H9 (cell line): ENCODE results near the gene LIN9. TPM values are rescaled to one million over a fixed set of nuclear protein-coding genes. Genes with fewer than 3 reads are reported as not detected.

ENCODE experiments used
- DNase-seq: peaks from one replicate; pipeline ENCODE4 v3.0.0-alpha.2; 2017
- H2AFZ ChIP-seq: one replicate; pipeline ENCODE4 v1.6.1; 2013; ENCODE audit warnings: mild to moderate bottlenecking, low read length, control low read depth, moderate library complexity
- H2AK5ac ChIP-seq: 2 replicates; pipeline ENCODE4 v1.6.1; 2013; ENCODE audit warnings: low read length, control low read depth, mixed read lengths; ENCODE audit not compliant: insufficient read length
- H2BK120ac ChIP-seq: one replicate; pipeline ENCODE4 v1.6.1; 2013; ENCODE audit warnings: low read depth, mild to moderate bottlenecking, low read length, control low read depth, inconsistent platforms; ENCODE audit not compliant: poor library complexity, severe bottlenecking
- H2BK12ac ChIP-seq: 2 replicates; pipeline ENCODE4 v1.6.1; 2013; ENCODE audit warnings: low read length, control low read depth, mixed read lengths, low read depth; ENCODE audit not compliant: insufficient read length
- H2BK15ac ChIP-seq: 2 replicates; pipeline ENCODE4 v1.6.1; 2013; ENCODE audit warnings: low read depth, low read length, control low read depth
- H2BK20ac ChIP-seq: one replicate; pipeline ENCODE4 v1.6.1; 2013; ENCODE audit warnings: low read depth, mild to moderate bottlenecking, low read length, control low read depth, inconsistent platforms; ENCODE audit not compliant: poor library complexity, severe bottlenecking
- H2BK5ac ChIP-seq: 2 replicates; pipeline ENCODE4 v1.6.1; 2013; ENCODE audit warnings: low read length, control low read depth, mixed read lengths; ENCODE audit not compliant: insufficient read length
- H3K14ac ChIP-seq: 2 replicates; pipeline ENCODE4 v1.6.1; 2013; ENCODE audit warnings: low read length, control low read depth; ENCODE audit not compliant: insufficient read depth
- H3K18ac ChIP-seq: 2 replicates; pipeline ENCODE4 v1.6.1; 2013; ENCODE audit warnings: low read depth, mild to moderate bottlenecking, mixed read lengths, low read length, control low read depth; ENCODE audit not compliant: insufficient read length
- H3K23ac ChIP-seq: 2 replicates; pipeline ENCODE4 v1.6.1; 2013; ENCODE audit warnings: low read length, control low read depth, mixed read lengths, low read depth; ENCODE audit not compliant: insufficient read length
- H3K23me2 ChIP-seq: 2 replicates; pipeline ENCODE4 v1.6.1; 2013; ENCODE audit warnings: low read depth, mild to moderate bottlenecking, mixed read lengths, low read length, control low read depth; ENCODE audit not compliant: insufficient read length, poor library complexity, severe bottlenecking
- H3K27ac ChIP-seq: 2 replicates; pipeline ENCODE4 v1.5.1; 2013; ENCODE audit warnings: low read length, control low read depth, mixed read lengths, low read depth; ENCODE audit not compliant: insufficient read length
- H3K27me3 ChIP-seq: 2 replicates; pipeline ENCODE4 v1.6.1; 2013; ENCODE audit warnings: low read length, control low read depth, inconsistent platforms; ENCODE audit not compliant: insufficient read depth
- H3K4ac ChIP-seq: 2 replicates; pipeline ENCODE4 v1.6.1; 2013; ENCODE audit warnings: low read depth, mild to moderate bottlenecking, control low read depth, inconsistent platforms, low read length, moderate library complexity
- H3K4me1 ChIP-seq: 2 replicates; pipeline ENCODE4 v1.6.1; 2013; ENCODE audit warnings: low read length, control low read depth, inconsistent platforms; ENCODE audit not compliant: insufficient read depth
- H3K4me2 ChIP-seq: 2 replicates; pipeline ENCODE4 v1.6.1; 2013; ENCODE audit warnings: low read length, control low read depth, mixed read lengths; ENCODE audit not compliant: insufficient read length, insufficient read depth
- H3K56ac ChIP-seq: 2 replicates; pipeline ENCODE4 v1.6.1; 2013; ENCODE audit warnings: low read depth, mild to moderate bottlenecking, mixed read lengths, low read length, control low read depth; ENCODE audit not compliant: insufficient read length
- H3K79me1 ChIP-seq: 2 replicates; pipeline ENCODE4 v1.6.1; 2013; ENCODE audit warnings: low read depth, mild to moderate bottlenecking, moderate library complexity, low read length, control low read depth, inconsistent platforms; ENCODE audit not compliant: insufficient read depth, poor library complexity, severe bottlenecking
- H3K79me2 ChIP-seq: 2 replicates; pipeline ENCODE4 v1.6.1; 2013; ENCODE audit warnings: low read length, control low read depth, inconsistent platforms; ENCODE audit not compliant: insufficient read depth
- H3K9ac ChIP-seq: 2 replicates; pipeline ENCODE4 v1.6.1; 2013; ENCODE audit warnings: low read length, control low read depth, mixed read lengths; ENCODE audit not compliant: insufficient read length; ENCODE audit errors: extremely low read depth
- H3K9me3 ChIP-seq: one replicate; pipeline ENCODE4 v1.6.1; 2013; ENCODE audit warnings: low read depth, low read length, inconsistent platforms; ENCODE audit not compliant: control insufficient read depth
- H3T11ph ChIP-seq: one replicate; pipeline ENCODE4 v1.6.1; 2013; ENCODE audit warnings: mild to moderate bottlenecking, low read length, control low read depth, inconsistent platforms
- H4K20me1 ChIP-seq: one replicate; pipeline ENCODE4 v1.6.1; 2013; ENCODE audit not compliant: control insufficient read depth, insufficient read length, insufficient read depth
- H4K5ac ChIP-seq: 2 replicates; pipeline ENCODE4 v1.6.1; 2013; ENCODE audit warnings: low read depth, mild to moderate bottlenecking, mixed read lengths, low read length, control low read depth; ENCODE audit not compliant: insufficient read length
- H4K8ac ChIP-seq: replicated peaks from 2 replicates; pipeline ENCODE4 v1.6.1; 2013; ENCODE audit warnings: low read length, control low read depth, mixed read lengths, low read depth; ENCODE audit not compliant: insufficient read length
- H4K91ac ChIP-seq: 2 replicates; pipeline ENCODE4 v1.6.1; 2013; ENCODE audit warnings: low read depth, mild to moderate bottlenecking, moderate library complexity, mixed read lengths, low read length, control low read depth; ENCODE audit not compliant: insufficient read length
- H3K27ac Mint-ChIP-seq, 3 experiments: 2 replicates in 2 of 3; 3 replicates in 1 of 3; pipeline ENCODE4 v1.8.0; 2020 to 2021; ENCODE audit warnings: mixed read lengths in 3 of 3, mild to moderate bottlenecking in 1 of 3, moderate library complexity in 1 of 3
- H3K27me3 Mint-ChIP-seq: 2 replicates; pipeline ENCODE4 v1.8.0; 2021; ENCODE audit warnings: low read depth, mild to moderate bottlenecking, moderate library complexity, mixed read lengths
- H3K36me3 Mint-ChIP-seq, 3 experiments: 2 replicates in 2 of 3; 3 replicates in 1 of 3; pipeline ENCODE4 v1.8.0; 2020 to 2021; ENCODE audit warnings: low read depth in 3 of 3, mixed read lengths in 3 of 3; ENCODE audit not compliant: insufficient read depth in 1 of 3
- H3K4me1 Mint-ChIP-seq, 2 experiments: 2 replicates each; pipeline ENCODE4 v1.8.0; 2020; ENCODE audit warnings: mixed read lengths in 2 of 2
- H3K4me3 Mint-ChIP-seq, 2 experiments: 2 replicates in 1 of 2; 3 replicates in 1 of 2; pipeline ENCODE4 v1.8.0; 2020 to 2021; ENCODE audit warnings: mild to moderate bottlenecking in 2 of 2, mixed read lengths in 2 of 2, moderate library complexity in 1 of 2
- H3K9me3 Mint-ChIP-seq, 2 experiments: 2 replicates in 1 of 2; 3 replicates in 1 of 2; pipeline ENCODE4 v1.8.0; 2020; ENCODE audit warnings: mild to moderate bottlenecking in 2 of 2, mixed read lengths in 2 of 2, moderate library complexity in 1 of 2
- WGBS: extraction: QIAGEN DNeasy Blood & Tissue Kit; methylation state at CpG from one replicate; pipeline ENCODE4 v1.1.7; 2013; ENCODE audit warnings: missing lambda C conversion rate, low lambda C conversion rate, mixed read lengths; ENCODE audit not compliant: insufficient read length; ENCODE audit errors: extremely low coverage; 5-methylcytosine and 5-hydroxymethylcytosine counted together
- total RNA-seq: library from RNA; stranded (reverse); gene quantifications from 2 replicates; pipeline ENCODE4 v1.2.1, GENCODE V29; 2021
- TF ChIP-seq, protein P1 (sequence below): fragments of 200-600 bp; sonication (generic); conservative IDR thresholded peaks from 3 replicates; pipeline ENCODE4 v1.8.0; 2021; ENCODE audit warnings: antibody characterized with exemption, mild to moderate bottlenecking

Gene LIN9
- total RNA-seq, 1 experiment from 2014 or later: 9.5 TPM

- Histone ChIP-seq H3K79me1 (no peaks in the 10 kb centered on the region), H2BK120ac (no peak overlapping the region), H3K18ac (no peak overlapping the region), H4K8ac (no peak overlapping the region), H3K56ac (no peak overlapping the region), H4K20me1 (no peaks in the 10 kb centered on the region), H3K9ac (no peak overlapping the region), H2AFZ (no peak overlapping the region), H4K5ac (no peak overlapping the region), H3K23me2 (no peaks in the 10 kb centered on the region), H3K79me2 (no peaks in the 10 kb centered on the region), H2AK5ac (no peak overlapping the region), H3K9me3 (no peaks in the 10 kb centered on the region), H3K27me3 (no peaks in the 10 kb centered on the region), H2BK12ac (no peak overlapping the region), H3K4me1 (no peaks in the 10 kb centered on the region), H3K14ac (no peak overlapping the region), H4K91ac (no peak overlapping the region), H3T11ph (no peak overlapping the region), H2BK15ac (no peak overlapping the region), H3K27ac (no peak overlapping the region), H2BK5ac (no peak overlapping the region), H3K23ac (no peak overlapping the region), H2BK20ac (no peak overlapping the region), H3K4ac (no peak overlapping the region), H3K4me2 (no peak overlapping the region)
- H3K9me3 Mint-ChIP-seq: no peaks in the 10 kb centered on the region
- TF ChIP-seq, protein P1, sequence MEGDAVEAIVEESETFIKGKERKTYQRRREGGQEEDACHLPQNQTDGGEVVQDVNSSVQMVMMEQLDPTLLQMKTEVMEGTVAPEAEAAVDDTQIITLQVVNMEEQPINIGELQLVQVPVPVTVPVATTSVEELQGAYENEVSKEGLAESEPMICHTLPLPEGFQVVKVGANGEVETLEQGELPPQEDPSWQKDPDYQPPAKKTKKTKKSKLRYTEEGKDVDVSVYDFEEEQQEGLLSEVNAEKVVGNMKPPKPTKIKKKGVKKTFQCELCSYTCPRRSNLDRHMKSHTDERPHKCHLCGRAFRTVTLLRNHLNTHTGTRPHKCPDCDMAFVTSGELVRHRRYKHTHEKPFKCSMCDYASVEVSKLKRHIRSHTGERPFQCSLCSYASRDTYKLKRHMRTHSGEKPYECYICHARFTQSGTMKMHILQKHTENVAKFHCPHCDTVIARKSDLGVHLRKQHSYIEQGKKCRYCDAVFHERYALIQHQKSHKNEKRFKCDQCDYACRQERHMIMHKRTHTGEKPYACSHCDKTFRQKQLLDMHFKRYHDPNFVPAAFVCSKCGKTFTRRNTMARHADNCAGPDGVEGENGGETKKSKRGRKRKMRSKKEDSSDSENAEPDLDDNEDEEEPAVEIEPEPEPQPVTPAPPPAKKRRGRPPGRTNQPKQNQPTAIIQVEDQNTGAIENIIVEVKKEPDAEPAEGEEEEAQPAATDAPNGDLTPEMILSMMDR: no peak
- H3K27me3 Mint-ChIP-seq: no peaks in the 10 kb centered on the region
- peaks cover 8 to 42% (median 33%) of the 10 kb centered on the region in 3 experiments; a peak in 6 of 7 replicates for H3K36me3 Mint-ChIP-seq
- H3K4me3 Mint-ChIP-seq: no peak overlapping the region; a peak in 1 of 5 replicates
- H3K27ac Mint-ChIP-seq: no peak overlapping the region
- DNase-seq: no peak
- no peaks in the 10 kb centered on the region for H3K4me1 Mint-ChIP-seq
- WGBS: no CpG with 5 or more reads among the region's 3 CpGs
Measured at GRCh38 chr1:226248796-226249195, 60.2 kb downstream of the LIN9 start.
